HCT116 (cell line): ENCODE data around the gene SMOC1. TPM values are rescaled to one million over a fixed set of nuclear protein-coding genes. Genes with fewer than 3 reads are reported as not detected.

Experiments
- ATAC-seq: fragments of 200-7000 bp; cut with Tn5 transposase; 2 replicates; pipeline ENCODE4 v1.9.1; 2020; ENCODE audit warnings: mild to moderate bottlenecking, moderate library complexity
- BruUV-seq: library from RNA; stranded (reverse); fragments of 400-500 nt; replicated peaks from 2 replicates; lab custom pipeline; 2021; lab: Mats Ljungman, UMichigan
- CTCF ChIA-PET: fragments of 300-600 bp; sonication (Branson Sonifier 250); formaldehyde crosslinking; loops from one replicate; lab custom pipeline; 2021; ENCODE audit warnings: antibody characterized with exemption; lab: Charles Lee
- POLR2A ChIA-PET: fragments of 300-600, 350-600 bp; sonication (Branson Sonifier 250); formaldehyde crosslinking; loops from one replicate; lab custom pipeline; 2021; ENCODE audit warnings: antibody characterized with exemption; lab: Charles Lee
- RAD21 ChIA-PET, 2 experiments: fragments of 300-600 bp; sonication (Branson Sonifier 250); formaldehyde crosslinking; loops; one replicate each; lab custom pipeline; 2023; ENCODE audit warnings: low total read pairs in 2 of 2; ENCODE audit not compliant: uncharacterized antibody in 2 of 2, unreplicated experiment in 2 of 2, low non-redundant PET in 1 of 2; lab: Charles Lee
- DNase-seq: peaks from one replicate; pipeline ENCODE4 v3.0.0-alpha.2; 2010; ENCODE audit warnings: low read depth, low spot score
- H2AFZ ChIP-seq: fragments of 200-600 bp; shearing (Covaris generic), sonication (generic); 2 replicates; pipeline ENCODE4 v1.6.1; 2017; ENCODE audit warnings: low read depth, mixed run types, mixed read lengths, antibody characterized with exemption, low read length; ENCODE audit not compliant: poor library complexity, severe bottlenecking
- H3K27ac ChIP-seq: 2 replicates; pipeline ENCODE4 v1.5.1; 2012; ENCODE audit warnings: low read depth, low read length
- H3K27me3 ChIP-seq: fragments of 200-600 bp; sonication (generic); 2 replicates; pipeline ENCODE4 v1.6.1; 2016; ENCODE audit warnings: mixed run types, low read length, mixed read lengths; ENCODE audit not compliant: insufficient read depth
- H3K36me3 ChIP-seq, 2 experiments: fragments of 200-500 bp in 1 of 2; fragments of 200-600 bp in 1 of 2; sonication (Bioruptor generic) in 1 of 2; sonication (generic) in 1 of 2; 2 replicates each; pipeline versions ENCODE4 v1.5.1 to v1.6.1; 2014 to 2016; ENCODE audit warnings: low read length in 2 of 2, inconsistent platforms in 1 of 2, mixed read lengths in 1 of 2, mixed run types in 1 of 2; ENCODE audit not compliant: insufficient read depth in 2 of 2, control insufficient read depth in 1 of 2
- H3K4me1 ChIP-seq, 2 experiments: fragments of 200-600 bp in 1 of 2; sonication (generic) in 1 of 2; 2 replicates each; pipeline versions ENCODE4 v1.5.1 to v1.6.1; 2012 to 2017; ENCODE audit warnings: low read length in 2 of 2, inconsistent platforms in 1 of 2, mild to moderate bottlenecking in 1 of 2, mixed read lengths in 1 of 2, mixed run types in 1 of 2, moderate library complexity in 1 of 2; ENCODE audit not compliant: insufficient read depth in 2 of 2, control insufficient read depth in 1 of 2
- H3K4me2 ChIP-seq: fragments of 200-600 bp; sonication (generic); 2 replicates; pipeline ENCODE4 v1.6.1; 2017; ENCODE audit warnings: mixed run types, low read length, mixed read lengths
- H3K4me3 ChIP-seq, 2 experiments: fragments of 200-600 bp in 1 of 2; sonication (generic) in 1 of 2; replicated peaks in 1 of 2; 2 replicates each; pipeline ENCODE4 v1.5.1; 2011 to 2016; ENCODE audit warnings: low read length in 2 of 2, control low read depth in 1 of 2, low read depth in 1 of 2, mild to moderate bottlenecking in 1 of 2, mixed read lengths in 1 of 2, mixed run types in 1 of 2
- H3K79me2 ChIP-seq: fragments of 200-600 bp; sonication (generic); 2 replicates; pipeline ENCODE4 v1.6.1; 2017; ENCODE audit warnings: mild to moderate bottlenecking, mixed run types, low read length, moderate library complexity, mixed read lengths; ENCODE audit not compliant: insufficient read depth
- H3K9ac ChIP-seq: fragments of 200-600 bp; sonication (generic); 2 replicates; pipeline ENCODE4 v1.6.1; 2016; ENCODE audit warnings: low read length, mixed read lengths
- H3K9me2 ChIP-seq: fragments of 200-600 bp; sonication (generic), shearing (Covaris generic); 2 replicates; pipeline ENCODE4 v1.6.1; 2017; ENCODE audit warnings: mixed run types, mild to moderate bottlenecking, moderate library complexity; ENCODE audit not compliant: insufficient read depth
- H3K9me3 ChIP-seq, 2 experiments: fragments of 200-500 bp in 1 of 2; fragments of 200-600 bp in 1 of 2; sonication (Bioruptor generic) in 1 of 2; sonication (generic) in 1 of 2; 2 replicates each; pipeline ENCODE4 v1.6.1; 2014 to 2017; ENCODE audit warnings: low read length in 2 of 2, mixed read lengths in 2 of 2, inconsistent platforms in 1 of 2, low read depth in 1 of 2, mild to moderate bottlenecking in 1 of 2, mixed run types in 1 of 2, moderate library complexity in 1 of 2; ENCODE audit not compliant: control insufficient read depth in 1 of 2, insufficient read depth in 1 of 2
- H4K20me1 ChIP-seq: fragments of 200-600 bp; sonication (generic), shearing (Covaris generic); 2 replicates; pipeline ENCODE4 v1.6.1; 2017; ENCODE audit warnings: mixed run types, mild to moderate bottlenecking, moderate library complexity; ENCODE audit not compliant: insufficient read depth
- ATF3 ChIP-seq: IDR thresholded peaks from 2 replicates; pipeline ENCODE4 v1.6.1; 2012
- CBX3 ChIP-seq: IDR thresholded peaks from 2 replicates; pipeline ENCODE4 v1.6.1; 2012; ENCODE audit warnings: low read depth
- CEBPB ChIP-seq: IDR thresholded peaks from 2 replicates; pipeline ENCODE4 v1.6.1; 2012; ENCODE audit warnings: low read depth
- CTCF ChIP-seq, 3 experiments: fragments of 200-600 bp in 1 of 3; sonication (generic) in 1 of 3; IDR thresholded peaks in 2 of 3; conservative IDR thresholded peaks in 1 of 3; 2 replicates each; pipeline ENCODE4 v1.5.1; 2012 to 2017; ENCODE audit warnings: low read depth in 2 of 3, low read length in 2 of 3, antibody characterized with exemption in 1 of 3, borderline replicate concordance in 1 of 3, control low read depth in 1 of 3, mild to moderate bottlenecking in 1 of 3, mixed read lengths in 1 of 3, mixed run types in 1 of 3, moderate library complexity in 1 of 3; ENCODE audit not compliant: insufficient read depth in 1 of 3
- EGR1 ChIP-seq: IDR thresholded peaks from 2 replicates; pipeline ENCODE4 v1.6.1; 2012; ENCODE audit warnings: low read depth
- EZH2 ChIP-seq: fragments of 200-600 bp; sonication (generic); IDR thresholded peaks from 2 replicates; pipeline ENCODE4 v1.6.1; 2017; ENCODE audit warnings: antibody characterized with exemption, mixed run types
- EZH2phosphoT487 ChIP-seq: fragments of 200-600 bp; IDR thresholded peaks from 2 replicates; pipeline ENCODE4 v1.6.1; 2018; ENCODE audit warnings: antibody characterized with exemption, borderline replicate concordance
- FOSL1 ChIP-seq: IDR thresholded peaks from 2 replicates; pipeline ENCODE4 v1.6.1; 2012; ENCODE audit warnings: low read depth
- POLR2A ChIP-seq: IDR thresholded peaks from 2 replicates; pipeline ENCODE4 v1.7.0; 2011; ENCODE audit warnings: borderline replicate concordance; ENCODE audit not compliant: insufficient read depth, insufficient read length; ENCODE audit errors: extremely low read depth
- POLR2AphosphoS5 ChIP-seq: IDR thresholded peaks from 2 replicates; pipeline ENCODE4 v1.6.1; 2011; ENCODE audit warnings: mild to moderate bottlenecking, low read depth, low read length, moderate library complexity
- RAD21 ChIP-seq: IDR thresholded peaks from 2 replicates; pipeline ENCODE4 v1.6.1; 2012; ENCODE audit warnings: low read depth, mild to moderate bottlenecking
- REST ChIP-seq: IDR thresholded peaks from 2 replicates; pipeline ENCODE4 v1.6.1; 2012; ENCODE audit warnings: low read depth
- SIN3A ChIP-seq: IDR thresholded peaks from 2 replicates; pipeline ENCODE4 v1.6.1; 2012; ENCODE audit warnings: low read depth
- SP1 ChIP-seq: IDR thresholded peaks from 2 replicates; pipeline ENCODE4 v1.6.1; 2012; ENCODE audit warnings: low read depth
- TCF7L2 ChIP-seq: IDR thresholded peaks from 2 replicates; pipeline ENCODE4 v1.7.0; 2011; ENCODE audit warnings: borderline replicate concordance, inconsistent platforms; ENCODE audit not compliant: insufficient read depth, insufficient read length; ENCODE audit errors: extremely low read depth
- YY1 ChIP-seq: IDR thresholded peaks from 2 replicates; pipeline ENCODE4 v1.6.1; 2011; ENCODE audit warnings: low read length, low read depth, moderate library complexity, mild to moderate bottlenecking; ENCODE audit not compliant: insufficient replicate concordance; ENCODE audit errors: extremely low read depth
- ZBTB33 ChIP-seq: IDR thresholded peaks from 2 replicates; pipeline ENCODE4 v1.6.1; 2011; ENCODE audit warnings: mild to moderate bottlenecking, low read length, moderate library complexity; ENCODE audit not compliant: insufficient replicate concordance; ENCODE audit errors: extremely low read depth
- ZFX ChIP-seq: fragments of 450-650 bp; IDR thresholded peaks from 2 replicates; pipeline ENCODE4 v1.6.1; 2017
- intact Hi-C: fragments of 100-400 bp; cut with micrococcal nuclease; formaldehyde crosslinking; loops from 2 replicates; pipeline ENCODE4 v1.10.0; 2022
- total RNA-seq: library from RNA; stranded (reverse); gene quantifications from one replicate; pipeline ENCODE4 v1.2.1, GENCODE V29; 2021; ENCODE audit not compliant: unreplicated experiment

The SMOC1 gene
- total RNA-seq, 1 experiment from 2014 or later = not detected

GRCh38 chr14:70050136-70050535 lies 170.9 kb downstream of the SMOC1 start:
- Histone ChIP-seq H3K9me2 (no peaks in the 10 kb centered on the region), H3K4me1 (peaks cover 0 to 7% of the 10 kb centered on the region in 2 experiments; a peak in 1 of 4 replicates), H3K27me3 (0 out of 2 replicates have a peak, but pooled peaks cover 6% of the 10 kb centered on the region), H3K79me2 (no peaks in the 10 kb centered on the region), H3K9me3 (no peaks in the 10 kb centered on the region), H3K36me3 (no peaks in the 10 kb centered on the region), H4K20me1 (no peaks in the 10 kb centered on the region), H3K9ac (no peak overlapping the region), H3K27ac (no peak overlapping the region), H3K4me3 (no peak overlapping the region), H2AFZ (no peak overlapping the region), H3K4me2 (no peak overlapping the region)
- ATAC-seq (no peak), DNase-seq (no peak)
- ChIA-PET POLR2A (no interaction called here), RAD21 (no interaction called here), CTCF (no interaction called here)
- no TSS peak for BruUV-seq
- intact Hi-C loops = no loop called here
- TF ChIP-seq CTCF (IDR thresholded peaks at IDR 0.05 in 2 of 3, conservative IDR thresholded peaks at IDR 0.05 in 1 of 3; ENCODE audit: borderline replicate concordance in 1 of 3, insufficient read depth in 1 of 3, low read depth in 2 of 3, low read length in 2 of 3) (no peak), EZH2 (no peak), CBX3 (no peak), FOSL1 (no peak), POLR2A (no peak), EGR1 (no peak), SIN3A (no peak), ATF3 (no peak), YY1 (no peak), ZBTB33 (no peak), TCF7L2 (no peak), POLR2AphosphoS5 (no peak), REST (no peak), EZH2phosphoT487 (no peak), RAD21 (no peak), SP1 (no peak), CEBPB (no peak), ZFX (no peak)
